ENCODE results near the gene BTLA.

DNA sequence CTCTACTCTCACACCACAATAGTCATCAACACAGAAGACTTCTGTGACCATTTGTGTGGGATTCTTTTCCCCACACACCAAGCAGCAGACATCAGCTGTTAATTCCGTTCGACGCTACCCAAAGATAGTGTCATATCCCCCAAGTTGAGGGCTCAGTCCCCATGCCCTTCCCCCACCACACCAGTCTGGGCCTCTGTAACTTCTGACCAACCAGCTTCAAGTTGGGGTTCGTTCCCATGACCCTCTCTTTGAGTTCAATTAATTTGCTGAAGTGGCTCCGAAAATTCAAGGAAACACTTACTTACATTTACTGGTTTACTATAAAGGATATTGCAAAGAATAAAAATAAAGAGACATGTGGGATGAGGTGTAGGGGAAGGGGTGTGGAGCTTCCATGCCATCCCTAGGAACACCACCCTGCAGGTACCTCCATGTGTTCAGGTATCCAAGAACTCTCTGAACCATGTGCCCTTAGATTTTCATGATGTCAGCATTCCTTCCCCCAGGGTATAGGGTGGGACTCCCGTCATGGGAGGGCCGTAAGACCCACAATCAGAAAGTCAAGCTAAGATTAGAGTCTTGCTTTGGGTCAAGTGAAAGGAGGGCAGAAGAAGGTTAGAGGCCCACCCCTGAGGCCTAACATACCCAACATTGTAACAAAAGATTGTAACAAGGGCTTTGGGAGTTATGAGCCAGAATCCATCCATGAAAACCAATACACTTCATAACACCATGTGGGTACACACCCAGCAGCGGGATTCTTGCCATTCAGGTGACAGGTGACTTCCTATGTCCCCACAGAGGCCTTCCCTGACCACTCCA, 82.7 kb downstream of the BTLA start:
- TF ChIP-seq EZH2 (IDR thresholded peaks at IDR 0.05; ENCODE audit: low read depth, low read length, severe bottlenecking) (no peak), RAD21 (IDR thresholded peaks at IDR 0.05 in 1 of 2, conservative IDR thresholded peaks at IDR 0.05 in 1 of 2; ENCODE audit: low read depth in 2 of 2, low read length in 2 of 2) (no peak), SAP30 (IDR thresholded peaks at IDR 0.05; ENCODE audit: insufficient read depth, insufficient replicate concordance, low read length) (no peak), EGR1 (IDR thresholded peaks at IDR 0.05; ENCODE audit: borderline replicate concordance, low read depth, low read length) (no peak)
- TF ChIP-seq, protein P1, sequence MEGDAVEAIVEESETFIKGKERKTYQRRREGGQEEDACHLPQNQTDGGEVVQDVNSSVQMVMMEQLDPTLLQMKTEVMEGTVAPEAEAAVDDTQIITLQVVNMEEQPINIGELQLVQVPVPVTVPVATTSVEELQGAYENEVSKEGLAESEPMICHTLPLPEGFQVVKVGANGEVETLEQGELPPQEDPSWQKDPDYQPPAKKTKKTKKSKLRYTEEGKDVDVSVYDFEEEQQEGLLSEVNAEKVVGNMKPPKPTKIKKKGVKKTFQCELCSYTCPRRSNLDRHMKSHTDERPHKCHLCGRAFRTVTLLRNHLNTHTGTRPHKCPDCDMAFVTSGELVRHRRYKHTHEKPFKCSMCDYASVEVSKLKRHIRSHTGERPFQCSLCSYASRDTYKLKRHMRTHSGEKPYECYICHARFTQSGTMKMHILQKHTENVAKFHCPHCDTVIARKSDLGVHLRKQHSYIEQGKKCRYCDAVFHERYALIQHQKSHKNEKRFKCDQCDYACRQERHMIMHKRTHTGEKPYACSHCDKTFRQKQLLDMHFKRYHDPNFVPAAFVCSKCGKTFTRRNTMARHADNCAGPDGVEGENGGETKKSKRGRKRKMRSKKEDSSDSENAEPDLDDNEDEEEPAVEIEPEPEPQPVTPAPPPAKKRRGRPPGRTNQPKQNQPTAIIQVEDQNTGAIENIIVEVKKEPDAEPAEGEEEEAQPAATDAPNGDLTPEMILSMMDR (IDR thresholded peaks at IDR 0.05; ENCODE audit: control extremely low read depth in 1 of 3, insufficient read depth in 1 of 3, low read depth in 1 of 3, low read length in 3 of 3) = no peak

Measured in H1 (cell line).